OCI-LY1 (cell line): ENCODE results near the gene LBHD2.

Experiments
- H2AFZ ChIP-seq: fragments of 200-600 bp; sonication (generic), shearing (Covaris generic); 2 replicates; pipeline ENCODE4 v1.6.0; 2014; ENCODE audit warnings: antibody characterized with exemption, mild to moderate bottlenecking, low read length
- H3F3A ChIP-seq: fragments of 200-600 bp; sonication (generic), shearing (Covaris generic); 2 replicates; pipeline ENCODE4 v1.6.0; 2014; ENCODE audit warnings: mild to moderate bottlenecking, antibody characterized with exemption, low read length, moderate library complexity; ENCODE audit not compliant: insufficient read depth
- H3K27ac ChIP-seq: fragments of 200-600 bp; sonication (generic); 2 replicates; pipeline ENCODE4 v1.5.1; 2014; ENCODE audit warnings: low read length, mixed run types, mild to moderate bottlenecking, low read depth; ENCODE audit not compliant: poor library complexity, severe bottlenecking
- H3K27me3 ChIP-seq: fragments of 200-600 bp; sonication (generic); 2 replicates; pipeline ENCODE4 v1.6.0; 2014; ENCODE audit warnings: antibody characterized with exemption, mild to moderate bottlenecking, low read length, moderate library complexity; ENCODE audit not compliant: insufficient read depth
- H3K36me3 ChIP-seq: fragments of 200-600 bp; sonication (generic); 2 replicates; pipeline ENCODE4 v1.6.1; 2014; ENCODE audit warnings: mild to moderate bottlenecking, antibody characterized with exemption, low read length, moderate library complexity, mixed read lengths; ENCODE audit not compliant: insufficient read depth
- H3K4me1 ChIP-seq: fragments of 200-600 bp; sonication (generic); 2 replicates; pipeline ENCODE4 v1.5.1; 2014; ENCODE audit warnings: mild to moderate bottlenecking, low read length, moderate library complexity; ENCODE audit not compliant: insufficient read depth, severe bottlenecking
- H3K4me2 ChIP-seq: fragments of 200-600 bp; sonication (generic), shearing (Covaris generic); 2 replicates; pipeline ENCODE4 v1.6.1; 2014; ENCODE audit warnings: low read length
- H3K4me3 ChIP-seq: fragments of 200-600 bp; sonication (generic); 2 replicates; pipeline ENCODE4 v1.5.1; 2014; ENCODE audit warnings: low read length, low read depth, mild to moderate bottlenecking, mixed read lengths; ENCODE audit not compliant: poor library complexity, severe bottlenecking
- H3K79me2 ChIP-seq: fragments of 200-600 bp; shearing (Covaris generic); 2 replicates; pipeline ENCODE4 v1.6.1; 2016; ENCODE audit warnings: mixed run types, low read length, mixed read lengths; ENCODE audit not compliant: insufficient read depth
- H3K9ac ChIP-seq: fragments of 200-600 bp; sonication (generic), shearing (Covaris generic); 2 replicates; pipeline ENCODE4 v1.6.1; 2014; ENCODE audit warnings: mild to moderate bottlenecking, low read length, mixed read lengths
- H3K9me2 ChIP-seq: fragments of 200-600 bp; sonication (generic), shearing (Covaris generic); 2 replicates; pipeline ENCODE4 v1.6.1; 2014; ENCODE audit warnings: low read depth, mild to moderate bottlenecking, low read length, mixed read lengths
- H3K9me3 ChIP-seq: fragments of 200-600 bp; shearing (Covaris generic); 2 replicates; pipeline ENCODE4 v1.6.1; 2014; ENCODE audit warnings: low read length, mixed read lengths
- H4K20me1 ChIP-seq: fragments of 200-600 bp; sonication (generic), shearing (Covaris generic); 2 replicates; pipeline ENCODE4 v1.6.0; 2016; ENCODE audit warnings: mild to moderate bottlenecking, low read length; ENCODE audit not compliant: insufficient read depth
- CTCF ChIP-seq: fragments of 200-600 bp; sonication (generic), shearing (Covaris generic); IDR thresholded peaks from 2 replicates; pipeline ENCODE4 v1.5.1; 2017; ENCODE audit warnings: mild to moderate bottlenecking, antibody characterized with exemption, low read length, moderate library complexity, mixed read lengths
- EZH2 ChIP-seq: fragments of 200-600 bp; sonication (generic), shearing (Covaris generic); IDR thresholded peaks from 2 replicates; pipeline ENCODE4 v1.8.0; 2017; ENCODE audit warnings: borderline replicate concordance, mixed run types, mild to moderate bottlenecking, antibody characterized with exemption, low read length, moderate library complexity, mixed read lengths

The LBHD2 gene

GRCh38 chr14:103089386-103090335, 5.7 kb downstream of the LBHD2 start:
- Histone ChIP-seq H3F3A (no peaks in the 10 kb centered on the region), H3K4me1 (peaks cover 10% of the 10 kb centered on the region), H3K4me3 (no peak overlapping the region), H3K9me3 (no peaks in the 10 kb centered on the region), H3K9ac (no peak overlapping the region), H3K27me3 (peaks cover 6% of the 10 kb centered on the region; the same call in 1 of the 2 replicates), H4K20me1 (no peaks in the 10 kb centered on the region), H3K9me2 (no peaks in the 10 kb centered on the region), H2AFZ (no peak overlapping the region), H3K79me2 (no peaks in the 10 kb centered on the region), H3K4me2 (no peak overlapping the region), H3K27ac (no peak overlapping the region), H3K36me3 (no peaks in the 10 kb centered on the region)
- no peak for TF ChIP-seq EZH2

- H2AFZ ChIP-seq: no peak overlapping the region
Measured at GRCh38 chr14:103090481-103091020, 6.5 kb downstream of the LBHD2 start.

GRCh38 chr14:103091041-103091882, 7.3 kb downstream of the LBHD2 start:
- H3K9ac ChIP-seq: peak overlapping the region; percentile 40; the same call in 1 of the 2 replicates
- H3K9me3 ChIP-seq: no peaks in the 10 kb centered on the region
- no peak for TF ChIP-seq EZH2
- peak; percentile 60 for TF ChIP-seq CTCF
- no peak overlapping the region for H3K27ac ChIP-seq
- no peaks in the 10 kb centered on the region for H3K79me2 ChIP-seq
- H3K9me2 ChIP-seq: no peaks in the 10 kb centered on the region
- peak overlapping the region; percentile 54 for H3K4me3 ChIP-seq
- H3F3A ChIP-seq: no peaks in the 10 kb centered on the region
- H2AFZ ChIP-seq: no peak overlapping the region
- H3K4me2 ChIP-seq: peak overlapping the region; percentile 77
- peaks cover 6% of the 10 kb centered on the region; the same call in 1 of the 2 replicates for H3K27me3 ChIP-seq
- peaks cover 10% of the 10 kb centered on the region for H3K4me1 ChIP-seq
- no peaks in the 10 kb centered on the region for H4K20me1 ChIP-seq
- H3K36me3 ChIP-seq: no peaks in the 10 kb centered on the region

More at GRCh38 chr14:103090481-103091020, 6.5 kb downstream of the LBHD2 start:
- no peaks in the 10 kb centered on the region for H3F3A ChIP-seq
- no peak overlapping the region for H3K27ac ChIP-seq
- H3K4me3 ChIP-seq: peak overlapping the region; percentile 54
- no peaks in the 10 kb centered on the region for H3K79me2 ChIP-seq
- TF ChIP-seq EZH2 (no peak), CTCF (no peak)
- peaks cover 10% of the 10 kb centered on the region for H3K4me1 ChIP-seq
- H3K36me3 ChIP-seq: no peaks in the 10 kb centered on the region
- H4K20me1 ChIP-seq: no peaks in the 10 kb centered on the region
- peak overlapping the region; percentile 77; the same call in 1 of the 2 replicates for H3K4me2 ChIP-seq
- no peak overlapping the region for H3K9ac ChIP-seq
- H3K9me3 ChIP-seq: no peaks in the 10 kb centered on the region
- H3K27me3 ChIP-seq: peaks cover 6% of the 10 kb centered on the region; the same call in 1 of the 2 replicates
- H3K9me2 ChIP-seq: no peaks in the 10 kb centered on the region
